ENCODE results near the gene ELSPBP1.

DNA sequence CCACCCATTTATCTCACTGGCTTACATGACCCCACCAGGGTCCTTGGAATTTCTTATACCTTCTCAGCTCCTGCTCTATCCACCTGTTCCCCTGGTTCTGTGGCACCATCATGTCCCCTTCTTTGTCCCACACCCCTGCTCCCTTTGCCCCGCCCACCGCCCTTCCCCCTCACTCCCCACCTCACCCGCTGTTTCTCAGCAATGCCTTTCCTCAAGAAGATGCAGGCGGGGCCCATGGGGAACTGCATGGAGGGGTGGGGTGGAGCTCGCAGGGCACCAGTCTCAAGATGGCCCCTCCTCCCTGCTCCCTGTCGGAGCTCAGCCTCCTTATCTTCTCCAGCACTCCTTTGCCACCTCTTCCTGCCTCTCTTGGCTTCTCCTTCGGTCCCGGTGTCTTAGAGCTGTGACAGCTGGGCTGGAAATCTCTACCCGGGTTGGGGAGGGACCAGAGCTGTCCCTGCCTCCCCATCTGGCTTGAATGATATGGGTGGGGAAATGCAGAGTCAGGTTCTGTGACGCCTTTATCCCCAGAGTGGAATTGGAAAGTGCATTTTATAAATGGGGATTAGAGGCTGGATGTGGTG is 49.3 kb downstream of the ELSPBP1 start, which contains the start of gene CABP5:
- no peak for TF ChIP-seq POLR2AphosphoS5 (IDR thresholded peaks at IDR 0.05; ENCODE audit: low read depth)
- TF ChIP-seq, protein P1, sequence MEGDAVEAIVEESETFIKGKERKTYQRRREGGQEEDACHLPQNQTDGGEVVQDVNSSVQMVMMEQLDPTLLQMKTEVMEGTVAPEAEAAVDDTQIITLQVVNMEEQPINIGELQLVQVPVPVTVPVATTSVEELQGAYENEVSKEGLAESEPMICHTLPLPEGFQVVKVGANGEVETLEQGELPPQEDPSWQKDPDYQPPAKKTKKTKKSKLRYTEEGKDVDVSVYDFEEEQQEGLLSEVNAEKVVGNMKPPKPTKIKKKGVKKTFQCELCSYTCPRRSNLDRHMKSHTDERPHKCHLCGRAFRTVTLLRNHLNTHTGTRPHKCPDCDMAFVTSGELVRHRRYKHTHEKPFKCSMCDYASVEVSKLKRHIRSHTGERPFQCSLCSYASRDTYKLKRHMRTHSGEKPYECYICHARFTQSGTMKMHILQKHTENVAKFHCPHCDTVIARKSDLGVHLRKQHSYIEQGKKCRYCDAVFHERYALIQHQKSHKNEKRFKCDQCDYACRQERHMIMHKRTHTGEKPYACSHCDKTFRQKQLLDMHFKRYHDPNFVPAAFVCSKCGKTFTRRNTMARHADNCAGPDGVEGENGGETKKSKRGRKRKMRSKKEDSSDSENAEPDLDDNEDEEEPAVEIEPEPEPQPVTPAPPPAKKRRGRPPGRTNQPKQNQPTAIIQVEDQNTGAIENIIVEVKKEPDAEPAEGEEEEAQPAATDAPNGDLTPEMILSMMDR (IDR thresholded peaks at IDR 0.05; ENCODE audit: insufficient read depth, low read length): no peak
- TF ChIP-seq GABPA (IDR thresholded peaks at IDR 0.05; ENCODE audit: low read depth): no peak
- TF ChIP-seq SPI1 (IDR thresholded peaks at IDR 0.05; ENCODE audit: borderline replicate concordance, low read depth): no peak
- TF ChIP-seq, protein P2, sequence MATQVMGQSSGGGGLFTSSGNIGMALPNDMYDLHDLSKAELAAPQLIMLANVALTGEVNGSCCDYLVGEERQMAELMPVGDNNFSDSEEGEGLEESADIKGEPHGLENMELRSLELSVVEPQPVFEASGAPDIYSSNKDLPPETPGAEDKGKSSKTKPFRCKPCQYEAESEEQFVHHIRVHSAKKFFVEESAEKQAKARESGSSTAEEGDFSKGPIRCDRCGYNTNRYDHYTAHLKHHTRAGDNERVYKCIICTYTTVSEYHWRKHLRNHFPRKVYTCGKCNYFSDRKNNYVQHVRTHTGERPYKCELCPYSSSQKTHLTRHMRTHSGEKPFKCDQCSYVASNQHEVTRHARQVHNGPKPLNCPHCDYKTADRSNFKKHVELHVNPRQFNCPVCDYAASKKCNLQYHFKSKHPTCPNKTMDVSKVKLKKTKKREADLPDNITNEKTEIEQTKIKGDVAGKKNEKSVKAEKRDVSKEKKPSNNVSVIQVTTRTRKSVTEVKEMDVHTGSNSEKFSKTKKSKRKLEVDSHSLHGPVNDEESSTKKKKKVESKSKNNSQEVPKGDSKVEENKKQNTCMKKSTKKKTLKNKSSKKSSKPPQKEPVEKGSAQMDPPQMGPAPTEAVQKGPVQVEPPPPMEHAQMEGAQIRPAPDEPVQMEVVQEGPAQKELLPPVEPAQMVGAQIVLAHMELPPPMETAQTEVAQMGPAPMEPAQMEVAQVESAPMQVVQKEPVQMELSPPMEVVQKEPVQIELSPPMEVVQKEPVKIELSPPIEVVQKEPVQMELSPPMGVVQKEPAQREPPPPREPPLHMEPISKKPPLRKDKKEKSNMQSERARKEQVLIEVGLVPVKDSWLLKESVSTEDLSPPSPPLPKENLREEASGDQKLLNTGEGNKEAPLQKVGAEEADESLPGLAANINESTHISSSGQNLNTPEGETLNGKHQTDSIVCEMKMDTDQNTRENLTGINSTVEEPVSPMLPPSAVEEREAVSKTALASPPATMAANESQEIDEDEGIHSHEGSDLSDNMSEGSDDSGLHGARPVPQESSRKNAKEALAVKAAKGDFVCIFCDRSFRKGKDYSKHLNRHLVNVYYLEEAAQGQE (IDR thresholded peaks at IDR 0.05; ENCODE audit: insufficient replicate concordance, low read depth): no peak

Data from HL-60 (cell line).